Liver (tissue), 3 donors: ENCODE measurements around the gene PTPN20.

ENCODE experiments used
- ATF3 ChIP-seq: IDR thresholded peaks from 2 replicates; pipeline ENCODE4 v1.6.1; 2016; ENCODE audit warnings: antibody characterized with exemption
- CTCF ChIP-seq: fragments of 150-350 bp; IDR thresholded peaks from 2 replicates; pipeline ENCODE4 v1.5.1; 2017; ENCODE audit warnings: improper control_type of control experiment, low read depth, low read length; ENCODE audit not compliant: missing input control
- GABPA ChIP-seq, 2 donors: IDR thresholded peaks in 1 of 2; conservative IDR thresholded peaks in 1 of 2; 2 replicates each; pipeline ENCODE4 v1.6.1; 2016; ENCODE audit warnings: antibody characterized with exemption in 2 of 2, mild to moderate bottlenecking in 1 of 2, moderate library complexity in 1 of 2
- HNF4G ChIP-seq: IDR thresholded peaks from 2 replicates; pipeline ENCODE4 v1.6.1; 2016; ENCODE audit warnings: antibody characterized with exemption
- MAX ChIP-seq: IDR thresholded peaks from 2 replicates; pipeline ENCODE4 v1.6.1; 2016; ENCODE audit warnings: antibody characterized with exemption
- RAD21 ChIP-seq, 2 donors: IDR thresholded peaks; 2 replicates each; pipeline ENCODE4 v1.6.1; 2016; ENCODE audit warnings: antibody characterized with exemption in 2 of 2, mild to moderate bottlenecking in 2 of 2
- REST ChIP-seq: IDR thresholded peaks from 2 replicates; pipeline ENCODE4 v1.6.1; 2016; ENCODE audit warnings: antibody characterized with exemption, mild to moderate bottlenecking
- TAF1 ChIP-seq: conservative IDR thresholded peaks from 2 replicates; pipeline ENCODE4 v1.6.1; 2016; ENCODE audit warnings: antibody characterized with exemption, mild to moderate bottlenecking
- YY1 ChIP-seq: IDR thresholded peaks from 2 replicates; pipeline ENCODE4 v1.6.1; 2016; ENCODE audit warnings: antibody characterized with exemption, mild to moderate bottlenecking
- donor health status: healthy.
- donor health status: healthy.

GRCh38 chr10:47031211-47031900 lies 120.1 kb downstream of the PTPN20 start:
- no peak for TF ChIP-seq ATF3
- TF ChIP-seq REST = no peak
- TF ChIP-seq RAD21 (IDR thresholded peaks at IDR 0.05) = no peak
- no peak for TF ChIP-seq GABPA (IDR thresholded peaks at IDR 0.05 in 1 of 2, conservative IDR thresholded peaks at IDR 0.05 in 1 of 2)
- TF ChIP-seq CTCF = no peak
- no peak for TF ChIP-seq MAX
- TF ChIP-seq HNF4G = no peak
- no peak for TF ChIP-seq TAF1
- TF ChIP-seq YY1 = no peak
